Measurements from ENCODE around the gene UHRF1.

Gene UHRF1

GRCh38 chr19:4991996-4992698 is 82.8 kb downstream of the UHRF1 start:
- DNase-seq, result no peak

- no peak for DNase-seq
Observed at GRCh38 chr19:4993683-4994082, 84.4 kb downstream of the UHRF1 start.

- no peak for DNase-seq
Observed at GRCh38 chr19:4996701-4997100, 87.4 kb downstream of the UHRF1 start.

- DNase-seq, result no peak
Observed at GRCh38 chr19:4997297-4997696, 88.0 kb downstream of the UHRF1 start.

GRCh38 chr19:5000120-5000611 is 90.9 kb downstream of the UHRF1 start:
- no peak for DNase-seq

GRCh38 chr19:5001615-5002014 is 92.3 kb downstream of the UHRF1 start:
- no peak for DNase-seq

GRCh38 chr19:5002143-5002542 is 92.8 kb downstream of the UHRF1 start:
- no peak for DNase-seq

- no peak for DNase-seq
Observed at GRCh38 chr19:5003781-5004180, 94.5 kb downstream of the UHRF1 start.

- no peak for DNase-seq
Observed at GRCh38 chr19:5005096-5005495, 95.8 kb downstream of the UHRF1 start.

GRCh38 chr19:5006201-5006600 is 96.9 kb downstream of the UHRF1 start:
- DNase-seq, result no peak

- no peak for DNase-seq
Observed at GRCh38 chr19:5006821-5007220, 97.5 kb downstream of the UHRF1 start.
